WTC11 (cell line): ENCODE data around the gene PAK1IP1. TPM values are rescaled to one million over a fixed set of nuclear protein-coding genes. Genes with fewer than 3 reads are reported as not detected.

Source experiments
- CREM ChIP-seq: sonication (generic); formaldehyde crosslinking; IDR thresholded peaks from 2 replicates; pipeline ENCODE4 v1.8.1; 2022; ENCODE audit warnings: mild to moderate bottlenecking, missing genetic modification reagents, moderate library complexity
- E2F1 ChIP-seq: sonication (generic); formaldehyde crosslinking; IDR thresholded peaks from 2 replicates; pipeline ENCODE4 v1.8.0; 2022; ENCODE audit warnings: mild to moderate bottlenecking, missing genetic modification reagents
- ESRRA ChIP-seq: sonication (generic); formaldehyde crosslinking; IDR thresholded peaks from 2 replicates; pipeline ENCODE4 v1.8.1; 2022; ENCODE audit warnings: mild to moderate bottlenecking, missing genetic modification reagents, borderline replicate concordance
- FOXK1 ChIP-seq: sonication (generic); formaldehyde crosslinking; IDR thresholded peaks from 2 replicates; pipeline ENCODE4 v1.8.0; 2022; ENCODE audit warnings: mild to moderate bottlenecking, moderate library complexity, missing genetic modification reagents
- FOXP1 ChIP-seq: sonication (generic); formaldehyde crosslinking; IDR thresholded peaks from 2 replicates; pipeline ENCODE4 v1.8.0; 2022; ENCODE audit warnings: missing genetic modification reagents, mild to moderate bottlenecking, moderate library complexity, borderline replicate concordance
- GABPB1 ChIP-seq: sonication (generic); formaldehyde crosslinking; IDR thresholded peaks from 2 replicates; pipeline ENCODE4 v1.8.1; 2023; ENCODE audit warnings: mild to moderate bottlenecking, missing genetic modification reagents
- GTF2I ChIP-seq: fragments of 250-450 bp; sonication (Bioruptor Pico); conservative IDR thresholded peaks from 2 replicates; pipeline ENCODE4 v1.4.0; 2021; ENCODE audit warnings: mild to moderate bottlenecking
- JUN ChIP-seq: sonication (generic); formaldehyde crosslinking; IDR thresholded peaks from 2 replicates; pipeline ENCODE4 v1.8.0; 2023; ENCODE audit warnings: mild to moderate bottlenecking, missing genetic modification reagents
- KAT7 ChIP-seq: sonication (generic); formaldehyde crosslinking; IDR thresholded peaks from 2 replicates; pipeline ENCODE4 v1.8.1; 2023; ENCODE audit warnings: missing genetic modification reagents, mild to moderate bottlenecking, borderline replicate concordance
- MAX ChIP-seq: sonication (generic); formaldehyde crosslinking; IDR thresholded peaks from 2 replicates; pipeline ENCODE4 v1.8.0; 2022; ENCODE audit warnings: mild to moderate bottlenecking, missing genetic modification reagents
- NFATC4 ChIP-seq: fragments of 250-450 bp; sonication (Bioruptor Pico); IDR thresholded peaks from 2 replicates; pipeline ENCODE4 v1.9.0; 2021; ENCODE audit warnings: mild to moderate bottlenecking
- NFE2L1 ChIP-seq: sonication (generic); formaldehyde crosslinking; IDR thresholded peaks from 2 replicates; pipeline ENCODE4 v1.8.1; 2023; ENCODE audit warnings: missing genetic modification reagents
- NR3C1 ChIP-seq: sonication (generic); formaldehyde crosslinking; conservative IDR thresholded peaks from 2 replicates; pipeline ENCODE4 v1.8.1; 2023; ENCODE audit warnings: low read depth, mild to moderate bottlenecking, missing genetic modification reagents
- RORB ChIP-seq: fragments of 250-450 bp; sonication (Bioruptor Pico); IDR thresholded peaks from 2 replicates; pipeline ENCODE4 v1.9.0; 2021; ENCODE audit warnings: mild to moderate bottlenecking
- SMAD3 ChIP-seq: sonication (generic); formaldehyde crosslinking; IDR thresholded peaks from 2 replicates; pipeline ENCODE4 v1.8.0; 2022; ENCODE audit warnings: missing genetic modification reagents, mild to moderate bottlenecking, borderline replicate concordance
- SP1 ChIP-seq: sonication (generic); formaldehyde crosslinking; conservative IDR thresholded peaks from 2 replicates; pipeline ENCODE4 v1.8.1; 2022; ENCODE audit warnings: missing genetic modification reagents
- TEAD1 ChIP-seq: sonication (generic); formaldehyde crosslinking; IDR thresholded peaks from 2 replicates; pipeline ENCODE4 v1.8.0; 2022; ENCODE audit warnings: mild to moderate bottlenecking, missing genetic modification reagents
- ZBTB21 ChIP-seq: sonication (generic); formaldehyde crosslinking; IDR thresholded peaks from 2 replicates; pipeline ENCODE4 v1.8.1; 2023; ENCODE audit warnings: mild to moderate bottlenecking, missing genetic modification reagents, borderline replicate concordance
- ZNF121 ChIP-seq: sonication (generic); formaldehyde crosslinking; IDR thresholded peaks from 2 replicates; pipeline ENCODE4 v1.8.0; 2023; ENCODE audit warnings: missing genetic modification reagents
- ZNF396 ChIP-seq: fragments of 250-450 bp; sonication (Bioruptor Pico); IDR thresholded peaks from 2 replicates; pipeline ENCODE4 v1.8.0; 2021; ENCODE audit warnings: mild to moderate bottlenecking, moderate library complexity, borderline replicate concordance
- total RNA-seq: library from RNA; stranded (reverse); gene quantifications from 3 replicates; pipeline ENCODE4 v1.2.3, GENCODE V29; 2021
- TF ChIP-seq, protein P1 (sequence below): sonication (generic); formaldehyde crosslinking; IDR thresholded peaks from 2 replicates; pipeline ENCODE4 v1.8.0; 2023; ENCODE audit warnings: mild to moderate bottlenecking, missing genetic modification reagents
- TF ChIP-seq, protein P2 (sequence below): sonication (generic); formaldehyde crosslinking; IDR thresholded peaks from 2 replicates; pipeline ENCODE4 v1.8.0; 2022; ENCODE audit warnings: missing genetic modification reagents
- TF ChIP-seq, protein P3 (sequence below): sonication (generic); formaldehyde crosslinking; IDR thresholded peaks from 2 replicates; pipeline ENCODE4 v1.8.1; 2022; ENCODE audit warnings: mild to moderate bottlenecking, moderate library complexity, missing genetic modification reagents
- TF ChIP-seq, protein P4 (sequence below): sonication (generic); formaldehyde crosslinking; IDR thresholded peaks from 2 replicates; pipeline ENCODE4 v1.8.1; 2023; ENCODE audit warnings: mild to moderate bottlenecking, moderate library complexity, missing genetic modification reagents
- TF ChIP-seq, protein P5 (sequence below): sonication (generic); formaldehyde crosslinking; IDR thresholded peaks from 2 replicates; pipeline ENCODE4 v1.8.0; 2022; ENCODE audit warnings: mild to moderate bottlenecking, missing genetic modification reagents
- TF ChIP-seq, protein P6 (sequence below): sonication (generic); formaldehyde crosslinking; IDR thresholded peaks from 2 replicates; pipeline ENCODE4 v1.8.0; 2022; ENCODE audit warnings: mild to moderate bottlenecking, missing genetic modification reagents

Gene PAK1IP1
- total RNA-seq, 1 experiment from 2014 or later: 30.4 TPM

- TF ChIP-seq FOXP1 (peak; percentile 61; the same call in 1 of the 2 replicates), KAT7 (CRISPR knock-in tag) (peak; percentile 90), NFE2L1 (CRISPR knock-in tag) (0 out of 2 replicates have a peak, but pooled peaks have one; percentile 9), NFATC4 (CRISPR knock-in tag) (no peak), GABPB1 (peak; percentile 91), RORB (no peak), ZNF396 (no peak), MAX (peak; percentile 94), E2F1 (CRISPR knock-in tag) (peak; percentile 79; the same call in 1 of the 2 replicates), ZBTB21 (CRISPR knock-in tag) (no peak), ESRRA (no peak), JUN (no peak), NR3C1 (CRISPR knock-in tag) (no peak), CREM (CRISPR knock-in tag) (peak; percentile 74), SP1 (CRISPR knock-in tag) (peak; percentile 89), ZNF121 (CRISPR knock-in tag) (peak; percentile 100), GTF2I (CRISPR knock-in tag) (0 out of 2 replicates have a peak, but pooled peaks have one; percentile 31), FOXK1 (CRISPR knock-in tag) (peak; percentile 89; the same call in 1 of the 2 replicates), SMAD3 (CRISPR knock-in tag) (0 out of 2 replicates have a peak, but pooled peaks have one; percentile 49), TEAD1 (CRISPR knock-in tag) (peak; percentile 66; the same call in 1 of the 2 replicates)
- TF ChIP-seq, protein P1, sequence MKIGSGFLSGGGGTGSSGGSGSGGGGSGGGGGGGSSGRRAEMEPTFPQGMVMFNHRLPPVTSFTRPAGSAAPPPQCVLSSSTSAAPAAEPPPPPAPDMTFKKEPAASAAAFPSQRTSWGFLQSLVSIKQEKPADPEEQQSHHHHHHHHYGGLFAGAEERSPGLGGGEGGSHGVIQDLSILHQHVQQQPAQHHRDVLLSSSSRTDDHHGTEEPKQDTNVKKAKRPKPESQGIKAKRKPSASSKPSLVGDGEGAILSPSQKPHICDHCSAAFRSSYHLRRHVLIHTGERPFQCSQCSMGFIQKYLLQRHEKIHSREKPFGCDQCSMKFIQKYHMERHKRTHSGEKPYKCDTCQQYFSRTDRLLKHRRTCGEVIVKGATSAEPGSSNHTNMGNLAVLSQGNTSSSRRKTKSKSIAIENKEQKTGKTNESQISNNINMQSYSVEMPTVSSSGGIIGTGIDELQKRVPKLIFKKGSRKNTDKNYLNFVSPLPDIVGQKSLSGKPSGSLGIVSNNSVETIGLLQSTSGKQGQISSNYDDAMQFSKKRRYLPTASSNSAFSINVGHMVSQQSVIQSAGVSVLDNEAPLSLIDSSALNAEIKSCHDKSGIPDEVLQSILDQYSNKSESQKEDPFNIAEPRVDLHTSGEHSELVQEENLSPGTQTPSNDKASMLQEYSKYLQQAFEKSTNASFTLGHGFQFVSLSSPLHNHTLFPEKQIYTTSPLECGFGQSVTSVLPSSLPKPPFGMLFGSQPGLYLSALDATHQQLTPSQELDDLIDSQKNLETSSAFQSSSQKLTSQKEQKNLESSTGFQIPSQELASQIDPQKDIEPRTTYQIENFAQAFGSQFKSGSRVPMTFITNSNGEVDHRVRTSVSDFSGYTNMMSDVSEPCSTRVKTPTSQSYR (CRISPR knock-in tag): peak; percentile 81; the same call in 1 of the 2 replicates
- TF ChIP-seq, protein P2, sequence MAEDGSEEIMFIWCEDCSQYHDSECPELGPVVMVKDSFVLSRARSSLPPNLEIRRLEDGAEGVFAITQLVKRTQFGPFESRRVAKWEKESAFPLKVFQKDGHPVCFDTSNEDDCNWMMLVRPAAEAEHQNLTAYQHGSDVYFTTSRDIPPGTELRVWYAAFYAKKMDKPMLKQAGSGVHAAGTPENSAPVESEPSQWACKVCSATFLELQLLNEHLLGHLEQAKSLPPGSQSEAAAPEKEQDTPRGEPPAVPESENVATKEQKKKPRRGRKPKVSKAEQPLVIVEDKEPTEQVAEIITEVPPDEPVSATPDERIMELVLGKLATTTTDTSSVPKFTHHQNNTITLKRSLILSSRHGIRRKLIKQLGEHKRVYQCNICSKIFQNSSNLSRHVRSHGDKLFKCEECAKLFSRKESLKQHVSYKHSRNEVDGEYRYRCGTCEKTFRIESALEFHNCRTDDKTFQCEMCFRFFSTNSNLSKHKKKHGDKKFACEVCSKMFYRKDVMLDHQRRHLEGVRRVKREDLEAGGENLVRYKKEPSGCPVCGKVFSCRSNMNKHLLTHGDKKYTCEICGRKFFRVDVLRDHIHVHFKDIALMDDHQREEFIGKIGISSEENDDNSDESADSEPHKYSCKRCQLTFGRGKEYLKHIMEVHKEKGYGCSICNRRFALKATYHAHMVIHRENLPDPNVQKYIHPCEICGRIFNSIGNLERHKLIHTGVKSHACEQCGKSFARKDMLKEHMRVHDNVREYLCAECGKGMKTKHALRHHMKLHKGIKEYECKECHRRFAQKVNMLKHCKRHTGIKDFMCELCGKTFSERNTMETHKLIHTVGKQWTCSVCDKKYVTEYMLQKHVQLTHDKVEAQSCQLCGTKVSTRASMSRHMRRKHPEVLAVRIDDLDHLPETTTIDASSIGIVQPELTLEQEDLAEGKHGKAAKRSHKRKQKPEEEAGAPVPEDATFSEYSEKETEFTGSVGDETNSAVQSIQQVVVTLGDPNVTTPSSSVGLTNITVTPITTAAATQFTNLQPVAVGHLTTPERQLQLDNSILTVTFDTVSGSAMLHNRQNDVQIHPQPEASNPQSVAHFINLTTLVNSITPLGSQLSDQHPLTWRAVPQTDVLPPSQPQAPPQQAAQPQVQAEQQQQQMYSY (CRISPR knock-in tag): peak; percentile 62; the same call in 1 of the 2 replicates
- TF ChIP-seq, protein P3, sequence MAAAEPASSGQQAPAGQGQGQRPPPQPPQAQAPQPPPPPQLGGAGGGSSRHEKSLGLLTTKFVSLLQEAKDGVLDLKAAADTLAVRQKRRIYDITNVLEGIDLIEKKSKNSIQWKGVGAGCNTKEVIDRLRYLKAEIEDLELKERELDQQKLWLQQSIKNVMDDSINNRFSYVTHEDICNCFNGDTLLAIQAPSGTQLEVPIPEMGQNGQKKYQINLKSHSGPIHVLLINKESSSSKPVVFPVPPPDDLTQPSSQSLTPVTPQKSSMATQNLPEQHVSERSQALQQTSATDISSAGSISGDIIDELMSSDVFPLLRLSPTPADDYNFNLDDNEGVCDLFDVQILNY: peak; percentile 95
- TF ChIP-seq, protein P4, sequence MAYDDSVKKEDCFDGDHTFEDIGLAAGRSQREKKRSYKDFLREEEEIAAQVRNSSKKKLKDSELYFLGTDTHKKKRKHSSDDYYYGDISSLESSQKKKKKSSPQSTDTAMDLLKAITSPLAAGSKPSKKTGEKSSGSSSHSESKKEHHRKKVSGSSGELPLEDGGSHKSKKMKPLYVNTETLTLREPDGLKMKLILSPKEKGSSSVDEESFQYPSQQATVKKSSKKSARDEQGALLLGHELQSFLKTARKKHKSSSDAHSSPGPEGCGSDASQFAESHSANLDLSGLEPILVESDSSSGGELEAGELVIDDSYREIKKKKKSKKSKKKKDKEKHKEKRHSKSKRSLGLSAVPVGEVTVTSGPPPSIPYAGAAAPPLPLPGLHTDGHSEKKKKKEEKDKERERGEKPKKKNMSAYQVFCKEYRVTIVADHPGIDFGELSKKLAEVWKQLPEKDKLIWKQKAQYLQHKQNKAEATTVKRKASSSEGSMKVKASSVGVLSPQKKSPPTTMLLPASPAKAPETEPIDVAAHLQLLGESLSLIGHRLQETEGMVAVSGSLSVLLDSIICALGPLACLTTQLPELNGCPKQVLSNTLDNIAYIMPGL: peak; percentile 28; the same call in 1 of the 2 replicates
- TF ChIP-seq, protein P5, sequence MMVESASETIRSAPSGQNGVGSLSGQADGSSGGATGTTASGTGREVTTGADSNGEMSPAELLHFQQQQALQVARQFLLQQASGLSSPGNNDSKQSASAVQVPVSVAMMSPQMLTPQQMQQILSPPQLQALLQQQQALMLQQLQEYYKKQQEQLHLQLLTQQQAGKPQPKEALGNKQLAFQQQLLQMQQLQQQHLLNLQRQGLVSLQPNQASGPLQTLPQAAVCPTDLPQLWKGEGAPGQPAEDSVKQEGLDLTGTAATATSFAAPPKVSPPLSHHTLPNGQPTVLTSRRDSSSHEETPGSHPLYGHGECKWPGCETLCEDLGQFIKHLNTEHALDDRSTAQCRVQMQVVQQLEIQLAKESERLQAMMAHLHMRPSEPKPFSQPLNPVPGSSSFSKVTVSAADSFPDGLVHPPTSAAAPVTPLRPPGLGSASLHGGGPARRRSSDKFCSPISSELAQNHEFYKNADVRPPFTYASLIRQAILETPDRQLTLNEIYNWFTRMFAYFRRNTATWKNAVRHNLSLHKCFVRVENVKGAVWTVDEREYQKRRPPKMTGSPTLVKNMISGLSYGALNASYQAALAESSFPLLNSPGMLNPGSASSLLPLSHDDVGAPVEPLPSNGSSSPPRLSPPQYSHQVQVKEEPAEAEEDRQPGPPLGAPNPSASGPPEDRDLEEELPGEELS (CRISPR knock-in tag): peak; percentile 93
- TF ChIP-seq, protein P6, sequence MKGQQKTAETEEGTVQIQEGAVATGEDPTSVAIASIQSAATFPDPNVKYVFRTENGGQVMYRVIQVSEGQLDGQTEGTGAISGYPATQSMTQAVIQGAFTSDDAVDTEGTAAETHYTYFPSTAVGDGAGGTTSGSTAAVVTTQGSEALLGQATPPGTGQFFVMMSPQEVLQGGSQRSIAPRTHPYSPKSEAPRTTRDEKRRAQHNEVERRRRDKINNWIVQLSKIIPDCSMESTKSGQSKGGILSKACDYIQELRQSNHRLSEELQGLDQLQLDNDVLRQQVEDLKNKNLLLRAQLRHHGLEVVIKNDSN (CRISPR knock-in tag): peak; percentile 17; the same call in 1 of the 2 replicates
- TF ChIP-seq, all 79 proteins: peak for 22
These were observed 52.6 kb downstream of the PAK1IP1 start, which contains the start of gene TMEM14B (continued) for GRCh38 chr6:10747251-10747972.
